Lung (tissue), 12 donors: ENCODE measurements around the gene ENPP5. TPM values are rescaled to one million over a fixed set of nuclear protein-coding genes. Genes with fewer than 3 reads are reported as not detected.
"Not testable (repeated sequence)": the region's sequence is repeated elsewhere in the genome, so short reads cannot be mapped to it uniquely, and the experiment has no call there.

Experiments
- ATAC-seq: fragments of 200-7000 bp; cut with Tn5 transposase; one replicate; pipeline ENCODE4 v1.9.1; 2020; ENCODE audit warnings: moderate number of reproducible peaks; ENCODE audit not compliant: insufficient read depth, low FRiP score
- DNase-seq, 3 donors: peaks; one replicate each; pipeline ENCODE4 v3.0.0-alpha.2; 2013 to 2017
- H3K27ac ChIP-seq, 2 donors: one replicate each; pipeline ENCODE4 v1.5.1; 2013; ENCODE audit warnings: mild to moderate bottlenecking in 2 of 2, moderate library complexity in 2 of 2, control low read depth in 1 of 2, inconsistent platforms in 1 of 2, low read depth in 1 of 2, low read length in 1 of 2
- H3K27me3 ChIP-seq, 3 donors: one replicate each; pipeline ENCODE4 v1.5.1; 2013; ENCODE audit warnings: low read length in 2 of 3; ENCODE audit not compliant: control insufficient read depth in 3 of 3, insufficient read depth in 3 of 3
- H3K36me3 ChIP-seq, 4 donors: one replicate each; pipeline ENCODE4 v1.5.1; 2013; ENCODE audit warnings: low read length in 4 of 4, mild to moderate bottlenecking in 1 of 4, moderate library complexity in 1 of 4; ENCODE audit not compliant: control insufficient read depth in 4 of 4, insufficient read depth in 4 of 4
- H3K4me1 ChIP-seq, 5 donors: one replicate each; pipeline ENCODE4 v1.5.1; 2013; ENCODE audit warnings: low read length in 5 of 5, mild to moderate bottlenecking in 2 of 5, moderate library complexity in 1 of 5; ENCODE audit not compliant: control insufficient read depth in 5 of 5, insufficient read depth in 5 of 5
- H3K4me3 ChIP-seq: one replicate; pipeline ENCODE4 v1.5.1; 2013; ENCODE audit warnings: mild to moderate bottlenecking, control low read depth, moderate library complexity
- H3K9ac ChIP-seq, 2 donors: one replicate each; pipeline ENCODE4 v1.5.1; 2013; ENCODE audit warnings: low read length in 2 of 2, control low read depth in 1 of 2; ENCODE audit not compliant: insufficient read depth in 1 of 2
- H3K9me3 ChIP-seq, 4 donors: one replicate each; pipeline ENCODE4 v1.5.1; 2013; ENCODE audit warnings: low read length in 3 of 4, mild to moderate bottlenecking in 1 of 4, moderate library complexity in 1 of 4; ENCODE audit not compliant: control insufficient read depth in 4 of 4, insufficient read depth in 3 of 4
- CTCF ChIP-seq: IDR thresholded peaks from 2 replicates; pipeline ENCODE4 v1.5.1; 2012; ENCODE audit warnings: mild to moderate bottlenecking; ENCODE audit errors: control extremely low read depth, extremely low read depth
- WGBS, 2 donors: extraction: QIAGEN DNeasy Blood & Tissue Kit; methylation state at CpG; one replicate each; pipeline ENCODE4 v1.1.7; 2013; 5-methylcytosine and 5-hydroxymethylcytosine counted together
- polyA plus RNA-seq, 2 donors: library from polyadenylated mRNA; stranded (reverse); fragments of 200-250 nt; gene quantifications; one replicate each; pipeline ENCODE4 v1.2.1, GENCODE V29; 2013
- total RNA-seq, 2 donors: library from RNA; depleted of rRNA in 1 of 2; stranded (reverse); fragments of >200 nt in 1 of 2; gene quantifications; one replicate each; pipeline ENCODE4 v1.2.1, GENCODE V29; 2014 to 2021
- donor health status: control.
- donor health status: control.
- donor health status: Bipolar disorder and iron deficiency.
- donor health status: healthy.
- donor health status: DM: yes; HTN: yes; CAD: no.

ENPP5 gene
- total and polyA plus RNA-seq, 4 donors, result 5.0 to 19.2 (median 8.4) TPM

- Histone ChIP-seq H3K9me3 (no peaks in the 10 kb centered on the region), H3K4me1 (peaks cover 0 to 9% (median 2%) of the 10 kb centered on the region in 5 donors), H3K36me3 (no peaks in the 10 kb centered on the region), H3K27ac (no peak overlapping the region), H3K9ac (no peak overlapping the region), H3K27me3 (peaks cover 0 to 27% (median 10%) of the 10 kb centered on the region in 3 donors), H3K4me3 (no peak overlapping the region)
- 45 to 70% methylated on average over 3 of the region's 3 CpGs for WGBS, 2 donors
- ATAC-seq (no peak), DNase-seq (no peak)
- no peak for TF ChIP-seq CTCF
These were observed 42.3 kb downstream of the ENPP5 start for GRCh38 chr6:46128476-46128875.

GRCh38 chr6:46119679-46120078, 51.1 kb downstream of the ENPP5 start:
- H3K27ac ChIP-seq, H3K9ac ChIP-seq, H3K36me3 ChIP-seq, H3K9me3 ChIP-seq, H3K27me3 ChIP-seq, ATAC-seq, DNase-seq, H3K4me1 ChIP-seq, H3K4me3 ChIP-seq: not testable (repeated sequence)
- 84 to 87% methylated on average over 5 of the region's 5 CpGs for WGBS, 2 donors

GRCh38 chr6:46118836-46119235, 51.9 kb downstream of the ENPP5 start:
- no peak for TF ChIP-seq CTCF
- no peak overlapping the region for H3K27ac ChIP-seq
- H3K27me3 ChIP-seq, result no peaks in the 10 kb centered on the region
- WGBS, 2 donors, result 88 to 91% methylated on average over 3 of the region's 3 CpGs
- H3K36me3 ChIP-seq, result no peaks in the 10 kb centered on the region
- no peak for ATAC-seq
- no peaks in the 10 kb centered on the region for H3K9me3 ChIP-seq
- H3K9ac ChIP-seq, result no peak overlapping the region
- no peak for DNase-seq
- H3K4me3 ChIP-seq, result no peak overlapping the region
- no peaks in the 10 kb centered on the region for H3K4me1 ChIP-seq

- H3K9ac ChIP-seq, result no peak overlapping the region
- H3K4me1 ChIP-seq, result no peaks in the 10 kb centered on the region
- ATAC-seq, result no peak
- H3K4me3 ChIP-seq, result no peak overlapping the region
- TF ChIP-seq CTCF, result no peak
- no peak for DNase-seq
- H3K27me3 ChIP-seq, result no peaks in the 10 kb centered on the region
- H3K9me3 ChIP-seq, result no peaks in the 10 kb centered on the region
- H3K27ac ChIP-seq, result no peak overlapping the region
- H3K36me3 ChIP-seq, result no peaks in the 10 kb centered on the region
- WGBS, 2 donors, result 95 to 97% methylated on average over 1 of the region's 1 CpG
These were observed 52.6 kb downstream of the ENPP5 start for GRCh38 chr6:46118157-46118556.
